Endothelial cell (in vitro differentiated cells): Measurements from ENCODE around the gene MIER3. TPM values are rescaled to one million over a fixed set of nuclear protein-coding genes. Genes with fewer than 3 reads are reported as not detected.

Source experiments
- DNase-seq: peaks from one replicate; pipeline ENCODE4 v3.0.0; 2021; ENCODE audit warnings: low spot score
- H3K27ac Mint-ChIP-seq: one replicate; pipeline ENCODE4 v1.8.0; 2021; ENCODE audit warnings: mixed read lengths, inconsistent platforms; ENCODE audit not compliant: unreplicated experiment
- H3K27me3 Mint-ChIP-seq: one replicate; pipeline ENCODE4 v1.8.0; 2021; ENCODE audit warnings: mild to moderate bottlenecking, moderate library complexity, mixed read lengths, inconsistent platforms; ENCODE audit not compliant: unreplicated experiment
- H3K36me3 Mint-ChIP-seq: one replicate; pipeline ENCODE4 v1.8.0; 2021; ENCODE audit warnings: mild to moderate bottlenecking, low read depth, mixed read lengths, inconsistent platforms; ENCODE audit not compliant: unreplicated experiment
- H3K4me1 Mint-ChIP-seq: one replicate; pipeline ENCODE4 v1.8.0; 2021; ENCODE audit warnings: mild to moderate bottlenecking, mixed read lengths, inconsistent platforms; ENCODE audit not compliant: unreplicated experiment
- H3K4me3 Mint-ChIP-seq: one replicate; pipeline ENCODE4 v1.8.0; 2021; ENCODE audit warnings: mild to moderate bottlenecking, mixed read lengths, inconsistent platforms; ENCODE audit not compliant: unreplicated experiment
- H3K9me3 Mint-ChIP-seq: one replicate; pipeline ENCODE4 v1.8.0; 2021; ENCODE audit warnings: mixed read lengths, inconsistent platforms; ENCODE audit not compliant: unreplicated experiment
- CTCF ChIP-seq: fragments of 200-600 bp; sonication (generic); IDR thresholded peaks from one replicate; pipeline ENCODE4 v1.5.0; 2021; ENCODE audit warnings: antibody characterized with exemption; ENCODE audit not compliant: unreplicated experiment
- total RNA-seq: library from RNA; stranded (reverse); fragmentation: NEBNext Ultra II Directional; extraction: Animal tissue kit (Norgen Biotek cat#: 25700); gene quantifications from one replicate; pipeline ENCODE4 v1.2.1, GENCODE V29; 2021; ENCODE audit not compliant: unreplicated experiment

Gene MIER3
- total RNA-seq, 1 donor from 2014 or later, result 52.3 TPM

DNA sequence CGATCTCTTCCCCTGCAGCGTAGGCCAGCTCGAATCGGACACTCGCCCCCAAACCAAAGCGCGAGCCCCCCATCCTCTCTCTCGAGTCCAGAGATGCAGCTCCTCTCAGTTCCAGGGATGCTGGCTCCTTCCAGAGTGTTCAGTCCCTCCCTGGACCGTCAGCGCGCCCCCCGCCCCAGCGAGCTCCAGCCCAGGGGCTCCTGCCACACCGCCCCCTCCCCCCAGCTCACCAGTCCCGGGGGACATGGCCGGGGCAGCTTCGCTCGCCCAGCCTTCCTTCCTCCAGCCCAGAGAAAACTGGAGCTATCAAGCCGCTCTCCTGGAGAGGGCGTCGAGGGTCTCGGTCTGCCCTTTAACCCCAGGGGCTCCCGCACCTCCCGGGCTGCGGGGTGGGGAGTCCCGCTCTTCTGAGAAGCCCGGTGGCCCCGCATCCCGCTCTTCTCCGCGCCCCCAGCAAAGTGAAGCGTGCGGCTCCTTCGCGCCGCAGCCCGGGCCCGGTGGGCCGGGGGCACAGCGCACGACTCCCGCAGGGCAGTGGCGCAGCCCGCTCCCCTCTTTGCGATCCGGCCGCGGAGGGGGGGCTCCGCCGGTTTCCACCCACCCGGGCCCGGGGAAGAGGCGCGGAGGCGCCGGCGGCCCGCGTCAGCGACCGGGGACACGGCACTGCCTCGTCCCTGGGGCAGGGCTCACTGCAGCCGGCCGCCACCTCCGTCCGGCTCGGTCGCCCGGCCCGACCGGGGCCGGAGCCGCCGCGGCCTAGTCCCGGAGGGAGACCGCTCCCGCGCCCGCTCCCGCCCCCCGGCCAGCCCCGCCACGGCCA lies 587 bp downstream of the MIER3 start:
- no peak for TF ChIP-seq CTCF
- DNase-seq, result peak; percentile 62
- Mint-ChIP-seq H3K4me3 (peak overlapping the region; percentile 94), H3K4me1 (peaks cover 14% of the 10 kb centered on the region), H3K9me3 (no peaks in the 10 kb centered on the region), H3K36me3 (peaks cover 4% of the 10 kb centered on the region), H3K27ac (peak overlapping the region; percentile 81), H3K27me3 (peaks cover 2% of the 10 kb centered on the region)

DNA sequence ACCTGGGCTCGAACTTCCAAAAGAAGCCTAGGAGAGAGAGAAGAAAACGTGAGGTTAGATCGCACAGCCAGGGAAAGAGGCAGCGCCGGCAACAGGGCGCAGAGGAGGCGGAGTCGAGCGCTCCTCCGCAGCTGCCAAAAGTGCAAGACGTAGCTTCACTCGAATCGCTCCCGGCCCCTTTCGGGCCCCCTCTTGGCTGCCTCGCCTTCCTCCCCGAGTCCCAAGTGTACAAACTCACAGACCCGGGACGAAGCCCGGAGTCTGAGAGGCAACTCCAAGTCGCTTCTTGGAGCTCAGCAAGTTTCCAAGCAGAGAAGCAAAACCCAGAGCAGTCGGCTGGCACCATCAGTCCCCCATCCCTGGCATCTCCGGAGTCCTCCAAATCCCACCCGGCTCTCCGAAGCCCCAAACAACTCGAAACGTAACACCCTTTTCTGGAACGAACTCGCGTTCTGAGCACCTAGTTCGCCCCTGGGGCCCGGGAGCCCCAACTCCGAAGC lies 1.2 kb downstream of the MIER3 start:
- no peak for TF ChIP-seq CTCF
- peak; percentile 57 for DNase-seq
- Mint-ChIP-seq H3K36me3 (peaks cover 8% of the 10 kb centered on the region), H3K27ac (peak overlapping the region; percentile 81), H3K4me3 (peak overlapping the region; percentile 94), H3K27me3 (peaks cover 2% of the 10 kb centered on the region), H3K4me1 (peaks cover 14% of the 10 kb centered on the region), H3K9me3 (no peaks in the 10 kb centered on the region)

DNA sequence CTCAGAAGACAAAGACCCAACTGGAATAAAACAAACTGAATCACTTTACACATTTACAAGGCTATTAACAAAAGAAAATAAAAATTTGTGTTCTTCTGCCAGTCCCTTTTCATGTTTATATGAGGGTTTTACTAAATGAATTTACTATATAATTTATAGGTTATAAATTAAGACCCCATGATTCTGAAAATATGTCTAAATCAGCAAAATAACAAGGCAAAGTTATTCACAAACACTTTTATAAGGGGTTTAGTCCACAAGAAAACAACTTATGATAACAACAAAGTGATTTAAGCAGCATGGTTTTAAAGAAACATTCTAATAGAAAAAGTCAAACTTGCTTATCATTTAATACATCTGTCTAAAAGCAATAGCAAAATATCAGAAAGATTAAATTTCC lies 4.9 kb downstream of the MIER3 start:
- Mint-ChIP-seq H3K36me3 (peaks cover 18% of the 10 kb centered on the region), H3K27ac (no peak overlapping the region), H3K4me3 (no peak overlapping the region), H3K27me3 (peaks cover 2% of the 10 kb centered on the region), H3K9me3 (no peaks in the 10 kb centered on the region), H3K4me1 (peaks cover 11% of the 10 kb centered on the region)
- no peak for DNase-seq
- no peak for TF ChIP-seq CTCF

DNA sequence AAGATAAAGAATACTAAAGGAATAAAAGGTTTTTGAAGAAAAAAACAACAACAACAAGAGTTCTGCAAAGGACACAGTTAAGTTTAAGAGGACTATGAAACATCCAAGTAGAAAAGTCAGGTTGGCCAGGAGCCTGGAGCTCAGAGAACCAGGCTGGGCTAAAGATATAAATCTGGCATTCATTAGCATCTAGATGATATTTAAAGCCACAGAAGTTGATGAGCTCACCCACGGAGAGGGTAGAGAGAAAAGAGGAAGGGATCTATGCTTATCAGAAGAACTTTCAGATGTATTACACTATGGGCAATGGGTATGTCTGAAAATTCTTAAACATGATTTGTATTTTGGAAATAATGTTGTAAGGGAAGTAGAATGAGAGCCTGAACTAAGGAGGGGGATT lies 9.9 kb downstream of the MIER3 start:
- no peak for DNase-seq
- Mint-ChIP-seq H3K36me3 (peaks cover 24% of the 10 kb centered on the region), H3K4me3 (no peak overlapping the region), H3K9me3 (no peaks in the 10 kb centered on the region), H3K4me1 (no peaks in the 10 kb centered on the region), H3K27ac (peak overlapping the region; percentile 2), H3K27me3 (no peaks in the 10 kb centered on the region)
- TF ChIP-seq CTCF, result no peak

GRCh38 chr5:56938858-56939257 lies 13.1 kb downstream of the MIER3 start:
- Mint-ChIP-seq H3K9me3 (no peaks in the 10 kb centered on the region), H3K27me3 (no peaks in the 10 kb centered on the region), H3K27ac (no peak overlapping the region), H3K36me3 (peaks cover 18% of the 10 kb centered on the region), H3K4me3 (no peak overlapping the region), H3K4me1 (no peaks in the 10 kb centered on the region)
- DNase-seq, result no peak
- TF ChIP-seq CTCF, result no peak
